NOMO-1 treated with dmso at 0.1 percent for 144 hours (cell line): Measurements from ENCODE around the gene TAF10.
A peak's percentile ranks its signal among the peaks of the same experiment; 100 is the strongest.

Experiments used
- DNase-seq: peaks from one replicate; lab custom pipeline; 2025; ENCODE audit not compliant: unreplicated experiment; lab: John Stamatoyannopoulos, UW

Gene TAF10

GRCh38 chr11:6625832-6626420, 13.9 kb upstream of the TAF10 start:
- DNase-seq: no peak

- no peak for DNase-seq
Observed at GRCh38 chr11:6625156-6625831, 13.3 kb upstream of the TAF10 start.

- DNase-seq: no peak
Observed at GRCh38 chr11:6623391-6624363, 11.7 kb upstream of the TAF10 start.

- no peak for DNase-seq
Observed at GRCh38 chr11:6622261-6623171, 10.5 kb upstream of the TAF10 start.

- DNase-seq: no peak
Observed at GRCh38 chr11:6621711-6622211, 9.7 kb upstream of the TAF10 start.

GRCh38 chr11:6620636-6621035, 8.6 kb upstream of the TAF10 start:
- DNase-seq: no peak

GRCh38 chr11:6619004-6619745, 7.2 kb upstream of the TAF10 start, which contains the start of gene TPP1:
TSS of gene TPP1 (minus strand) at chr11:6619422. CDS start at chr11:6619400, 22 bp downstream.
- DNase-seq: peak; percentile 92

- DNase-seq: peak; percentile 66
Observed at GRCh38 chr11:6618117-6619003, 6.3 kb upstream of the TAF10 start.

- DNase-seq: peak; percentile 7
Observed at GRCh38 chr11:6617315-6617781, 5.3 kb upstream of the TAF10 start.

GRCh38 chr11:6616596-6617250, 4.7 kb upstream of the TAF10 start:
- DNase-seq: no peak

- DNase-seq: no peak
Observed at GRCh38 chr11:6615882-6616585, 4.0 kb upstream of the TAF10 start.

- DNase-seq: no peak
Observed at GRCh38 chr11:6615046-6615445, 3.0 kb upstream of the TAF10 start.

- DNase-seq: no peak
Observed at GRCh38 chr11:6614446-6614845, 2.4 kb upstream of the TAF10 start.

- no peak for DNase-seq
Observed at GRCh38 chr11:6613496-6613895, 1.5 kb upstream of the TAF10 start.

- no peak for DNase-seq
Observed at GRCh38 chr11:6611963-6612212, 128 bp downstream of the TAF10 start.

GRCh38 chr11:6611092-6611962, 689 bp downstream of the TAF10 start:
- no peak for DNase-seq

GRCh38 chr11:6610591-6610990, 1.4 kb downstream of the TAF10 start:
- DNase-seq: no peak
